ENCODE results near the gene HMGCR.

Gene HMGCR

DNA sequence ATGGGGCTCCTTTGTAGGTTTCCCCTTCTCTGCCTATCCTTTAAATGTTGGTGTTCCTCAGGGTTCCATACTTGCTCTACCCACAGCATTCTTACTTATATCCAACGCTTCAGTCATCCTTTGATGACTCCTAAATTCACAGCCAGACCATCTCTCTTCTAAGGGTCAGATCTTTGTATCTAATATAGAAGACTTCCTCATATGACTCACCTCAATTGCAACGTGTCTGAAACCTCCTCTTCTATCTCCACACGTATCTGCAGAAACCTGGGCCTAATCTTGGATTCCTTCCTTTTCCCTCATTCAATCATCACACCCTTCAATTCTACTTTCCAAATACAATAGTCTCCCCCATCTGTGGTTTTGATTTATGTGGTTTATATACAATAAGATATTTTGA, 68.3 kb downstream of the HMGCR start:
- H3K4me3 ChIP-seq (ENCODE audit: low read length): no peak overlapping the region
- TF ChIP-seq CTCF (IDR thresholded peaks at IDR 0.05; ENCODE audit: insufficient read depth, low read depth, low read length, missing control alignments): no peak
- DNase-seq (ENCODE audit: low read depth): peak; percentile 70

Data from epithelial cell of esophagus (primary cell).